ENCODE data around the gene CEMIP.

- TF ChIP-seq POLR2AphosphoS5 (IDR thresholded peaks at IDR 0.05) (no peak), CTCF (IDR thresholded peaks at IDR 0.05) (no peak), POLR2A (IDR thresholded peaks at IDR 0.05) (no peak)
These were observed 56.2 kb downstream of the CEMIP start for GRCh38 chr15:80835336-80835735.
